Measurements from ENCODE around the gene TMEM245. TPM values are rescaled to one million over a fixed set of nuclear protein-coding genes. Genes with fewer than 3 reads are reported as not detected.
"Not testable (repeated sequence)": the region's sequence is repeated elsewhere in the genome, so short reads cannot be mapped to it uniquely, and the experiment has no call there.

The TMEM245 gene
- polyA plus RNA-seq, 1 experiment = 30.4 TPM

DNA sequence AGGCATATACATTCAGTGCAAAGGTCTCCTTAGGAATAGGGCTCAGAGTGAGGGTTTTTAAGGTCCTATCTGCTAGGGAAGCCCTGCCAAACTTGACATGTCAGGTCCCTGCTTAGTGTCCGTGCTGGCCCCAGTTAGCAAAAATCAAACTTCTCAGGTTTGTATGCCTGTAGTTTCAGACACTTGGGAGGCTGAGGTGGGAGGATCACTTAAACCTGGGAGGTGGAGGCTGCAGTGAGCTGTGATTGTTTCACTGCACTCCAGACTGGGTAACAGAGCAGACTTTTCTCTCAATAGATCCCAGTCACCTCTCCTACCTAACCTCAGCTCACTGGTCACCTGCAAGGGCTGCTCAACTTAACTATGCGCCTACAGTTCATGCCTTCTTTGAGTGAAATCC lies 18.7 kb upstream of the TMEM245 start:
- Histone ChIP-seq H3K27me3 (ENCODE audit: control insufficient read depth, insufficient read depth, low read length) (no peaks in the 10 kb centered on the region; the same call in 1 of the 2 replicates), H3K36me3 (ENCODE audit: control insufficient read depth, insufficient read depth, low read length) (no peaks in the 10 kb centered on the region), H3K4me3 (ENCODE audit: low read depth, low read length) (no peak overlapping the region)
- DNase-seq (ENCODE audit: low read depth) = no peak
- ChIA-PET POLR2A (no interaction called here), CTCF (no interaction called here)
- no peak for TF ChIP-seq CTCF (IDR thresholded peaks at IDR 0.05; ENCODE audit: insufficient read depth, low read depth, low read length)

DNA sequence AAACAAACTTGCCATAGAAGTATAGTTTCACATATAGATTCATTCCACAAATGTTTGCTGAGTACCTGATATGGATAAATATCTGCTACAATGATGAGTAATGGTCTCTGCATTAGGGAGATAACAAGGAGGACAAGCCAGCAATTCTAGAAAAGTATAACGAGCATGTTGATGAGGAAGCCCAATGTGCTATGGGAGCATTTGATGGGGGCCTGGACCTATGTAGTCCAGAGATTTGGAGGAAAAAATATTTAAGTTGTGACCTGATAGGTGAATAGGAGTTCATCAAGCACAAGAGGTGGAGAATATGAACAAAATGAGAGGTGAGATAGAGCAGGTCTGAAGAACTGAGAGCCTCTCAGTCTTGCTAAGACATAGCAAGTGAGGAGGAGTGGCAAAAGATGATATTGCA lies 14.4 kb upstream of the TMEM245 start:
- TF ChIP-seq CTCF (IDR thresholded peaks at IDR 0.05; ENCODE audit: insufficient read depth, low read depth, low read length) = no peak
- Histone ChIP-seq H3K36me3 (ENCODE audit: control insufficient read depth, insufficient read depth, low read length) (no peaks in the 10 kb centered on the region), H3K27me3 (ENCODE audit: control insufficient read depth, insufficient read depth, low read length) (no peaks in the 10 kb centered on the region; the same call in 1 of the 2 replicates), H3K4me3 (ENCODE audit: low read depth, low read length) (no peak overlapping the region)
- POLR2A ChIA-PET = no interaction called here
- CTCF ChIA-PET = interaction anchor here (0.8 to 0.9 kb wide), 2 partner anchors 9 to 10 kb away, joined by 3 read pairs; no protein-coding TSS in a partner anchor
- no peak for DNase-seq (ENCODE audit: low read depth)

DNA sequence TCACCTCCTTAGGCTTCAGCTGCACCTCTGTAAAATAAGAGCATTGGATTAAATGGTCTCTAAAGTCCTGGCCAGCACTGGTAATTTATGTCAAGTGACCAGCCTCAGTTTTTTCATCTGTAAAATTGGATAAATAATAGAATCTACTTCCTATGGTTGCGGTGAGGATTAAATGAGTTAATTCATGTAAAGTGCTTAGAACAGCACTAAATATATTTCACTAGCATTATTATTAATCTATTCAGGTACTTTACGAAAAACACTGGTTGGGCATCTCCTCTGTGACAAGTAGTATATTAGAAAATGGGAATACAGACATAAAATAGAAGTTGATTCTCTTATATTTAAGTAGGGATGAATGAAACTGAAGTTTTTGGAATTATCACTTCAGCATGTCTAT lies 13.8 kb upstream of the TMEM245 start:
- POLR2A ChIA-PET = no interaction called here
- H3K36me3 ChIP-seq (ENCODE audit: control insufficient read depth, insufficient read depth, low read length) = no peaks in the 10 kb centered on the region
- H3K27me3 ChIP-seq (ENCODE audit: control insufficient read depth, insufficient read depth, low read length) = no peaks in the 10 kb centered on the region; the same call in 1 of the 2 replicates
- no peak for TF ChIP-seq CTCF (IDR thresholded peaks at IDR 0.05; ENCODE audit: insufficient read depth, low read depth, low read length)
- no peak overlapping the region for H3K4me3 ChIP-seq (ENCODE audit: low read depth, low read length)
- CTCF ChIA-PET = no interaction called here
- DNase-seq (ENCODE audit: low read depth) = no peak

DNA sequence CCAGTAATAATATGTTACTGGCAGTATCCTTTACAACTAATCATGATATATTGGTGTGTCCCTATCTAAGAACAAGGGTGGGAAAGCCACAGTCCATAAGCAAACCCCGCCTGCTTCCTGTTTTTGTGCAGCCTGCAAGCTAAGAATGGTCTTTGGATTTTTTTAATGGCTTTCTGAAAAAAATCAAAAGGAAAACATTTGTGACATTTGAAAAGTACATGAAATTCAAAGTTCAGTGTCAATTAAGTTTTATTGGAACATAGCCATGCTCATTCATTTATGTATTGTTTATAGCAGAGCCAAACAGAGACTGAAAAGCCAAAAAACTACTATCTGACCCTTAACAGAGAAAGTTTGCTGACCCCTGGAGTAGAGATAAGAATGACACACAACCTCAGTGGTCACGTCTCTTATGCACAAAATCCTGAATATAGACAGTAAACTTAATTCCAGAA lies 12.8 kb upstream of the TMEM245 start:
- no peak for TF ChIP-seq CTCF (IDR thresholded peaks at IDR 0.05; ENCODE audit: insufficient read depth, low read depth, low read length)
- ChIA-PET CTCF (interaction anchor here (1.0 kb wide), 1 partner anchor 12 kb away, joined by 3 read pairs; no protein-coding TSS in a partner anchor), POLR2A (no interaction called here)
- Histone ChIP-seq H3K4me3 (ENCODE audit: low read depth, low read length) (no peak overlapping the region), H3K27me3 (ENCODE audit: control insufficient read depth, insufficient read depth, low read length) (no peaks in the 10 kb centered on the region; the same call in none of the 2 replicates), H3K36me3 (ENCODE audit: control insufficient read depth, insufficient read depth, low read length) (no peaks in the 10 kb centered on the region)
- no peak for DNase-seq (ENCODE audit: low read depth)

- ChIA-PET CTCF (interaction anchor here (0.6 kb wide), 1 partner anchor 168 kb away, joined by 5 read pairs; no protein-coding TSS in a partner anchor), POLR2A (no interaction called here)
- TF ChIP-seq CTCF (IDR thresholded peaks at IDR 0.05; ENCODE audit: insufficient read depth, low read depth, low read length) = no peak
- H3K27me3 ChIP-seq (ENCODE audit: control insufficient read depth, insufficient read depth, low read length) = no peaks in the 10 kb centered on the region; the same call in none of the 2 replicates
- no peak overlapping the region for H3K4me3 ChIP-seq (ENCODE audit: low read depth, low read length)
- no peak for DNase-seq (ENCODE audit: low read depth)
- H3K36me3 ChIP-seq (ENCODE audit: control insufficient read depth, insufficient read depth, low read length) = no peaks in the 10 kb centered on the region
Observed at GRCh38 chr9:109129470-109130197, 9.9 kb upstream of the TMEM245 start.

DNA sequence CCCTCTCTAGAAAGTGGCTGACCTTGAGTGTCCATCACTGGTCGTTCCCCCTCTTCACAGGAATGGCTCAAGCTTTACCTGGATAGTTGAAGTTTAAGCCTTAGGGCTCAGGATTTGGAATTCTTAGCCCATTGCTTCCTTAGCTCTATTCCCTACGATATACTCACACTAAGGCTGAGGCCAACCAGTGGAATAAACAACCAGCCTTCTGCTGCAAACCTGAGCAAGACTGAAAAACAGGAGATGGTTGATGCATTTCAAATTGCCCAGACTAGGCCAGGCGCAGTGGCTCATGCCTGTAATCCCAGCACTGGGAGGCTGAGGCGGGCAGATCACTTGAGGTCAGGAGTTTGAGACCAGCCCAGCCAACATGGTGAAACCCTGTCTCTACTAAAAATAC lies 6.9 kb upstream of the TMEM245 start:
- DNase-seq (ENCODE audit: low read depth); POLR2A ChIA-PET: not testable (repeated sequence)

More for the DNA sequence above, 6.9 kb upstream of the TMEM245 start:
- not testable (repeated sequence) for H3K27me3 ChIP-seq (ENCODE audit: control insufficient read depth, insufficient read depth, low read length); H3K4me3 ChIP-seq (ENCODE audit: low read depth, low read length); H3K36me3 ChIP-seq (ENCODE audit: control insufficient read depth, insufficient read depth, low read length)
- CTCF ChIA-PET = interaction anchor here (0.6 to 1.2 kb wide), 2 partner anchors 53 to 56 kb away, joined by 3 read pairs; no protein-coding TSS in a partner anchor
